Stromal cell of bone marrow (primary cell): ENCODE results near the gene UGT1A8.

ENCODE experiments used
- DNase-seq: peaks from one replicate; pipeline ENCODE4 v3.0.0-alpha.2; 2012; ENCODE audit warnings: low read depth

Gene UGT1A8

DNA sequence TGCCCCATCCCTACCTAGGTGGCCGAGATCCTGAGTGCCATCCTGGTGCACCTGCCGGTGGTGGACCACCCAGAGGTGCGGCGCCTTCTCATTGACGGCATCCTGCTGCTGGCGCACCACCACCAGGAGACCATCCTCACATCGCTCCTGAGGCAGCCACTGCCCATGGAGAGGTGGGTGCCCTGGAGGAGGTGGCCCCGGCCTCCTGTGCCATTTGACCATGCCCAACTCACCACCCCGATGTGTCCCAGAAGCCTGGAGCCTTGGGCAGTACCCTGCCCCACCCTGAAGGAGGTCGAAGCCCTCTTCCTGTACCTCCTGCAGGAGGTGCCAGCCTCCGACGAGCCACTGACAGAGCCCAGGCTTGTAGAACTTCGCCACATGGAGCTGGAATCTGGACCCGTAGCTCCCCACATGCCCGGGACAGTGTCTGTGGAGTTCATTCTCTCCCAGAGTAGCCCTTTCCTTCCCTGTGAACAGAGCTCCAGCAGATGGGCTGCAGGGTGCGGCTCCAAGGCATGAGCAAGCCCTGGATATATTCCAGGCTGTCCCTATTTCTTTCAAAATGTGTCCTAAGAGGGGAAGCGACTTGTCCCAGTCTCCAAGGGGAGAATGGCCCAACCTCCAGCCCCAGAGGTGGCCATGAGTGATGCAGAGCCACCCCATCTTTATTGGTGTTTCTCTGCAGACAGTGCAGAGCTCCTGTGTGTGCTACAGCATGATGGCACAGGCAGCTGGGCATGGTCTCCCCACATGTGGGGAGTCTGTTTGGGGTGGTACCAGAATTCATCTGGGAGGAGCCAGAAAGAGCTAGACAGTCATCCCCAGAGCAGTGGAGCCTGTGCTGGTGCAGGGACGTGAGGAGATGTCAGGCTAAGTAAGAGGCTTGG, 202.7 kb downstream of the UGT1A8 start:
- DNase-seq = no peak

DNA sequence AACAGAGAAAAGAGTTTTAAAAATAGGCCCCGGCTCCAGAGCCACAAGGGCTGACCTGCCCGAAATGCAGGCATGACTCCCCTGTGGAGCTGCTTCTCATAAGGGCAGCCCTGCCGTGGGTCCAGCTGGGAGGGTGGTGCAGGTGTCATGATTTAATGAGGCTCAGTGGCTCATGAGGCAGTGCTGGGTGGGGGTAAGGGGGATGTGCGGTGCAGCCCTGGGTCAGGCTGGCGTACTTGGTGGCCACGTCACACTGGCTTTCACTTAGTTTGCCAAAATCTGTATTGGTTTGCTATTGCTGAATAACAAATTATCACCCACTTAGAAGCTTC, 203.3 kb downstream of the UGT1A8 start:
- no peak for DNase-seq

DNA sequence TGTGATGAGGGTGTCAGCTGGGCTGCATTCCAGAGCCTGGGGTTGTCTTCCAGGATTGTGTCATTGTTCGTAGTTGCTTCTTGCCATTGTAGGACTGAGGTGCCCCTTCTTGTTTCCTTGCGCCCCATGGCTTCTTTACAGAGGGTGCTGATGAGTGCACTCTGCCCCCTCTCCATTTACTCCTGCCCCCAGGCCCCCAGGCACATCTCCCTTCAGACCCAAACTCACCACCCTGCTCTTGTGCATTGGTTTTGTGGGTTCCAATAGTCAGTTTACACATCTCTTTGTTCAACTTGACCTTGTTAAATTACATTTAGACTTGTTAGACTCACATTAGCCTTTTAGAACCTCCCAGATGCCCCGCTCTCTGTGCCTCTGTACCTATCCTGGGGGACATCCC, 203.8 kb downstream of the UGT1A8 start:
- no peak for DNase-seq

DNA sequence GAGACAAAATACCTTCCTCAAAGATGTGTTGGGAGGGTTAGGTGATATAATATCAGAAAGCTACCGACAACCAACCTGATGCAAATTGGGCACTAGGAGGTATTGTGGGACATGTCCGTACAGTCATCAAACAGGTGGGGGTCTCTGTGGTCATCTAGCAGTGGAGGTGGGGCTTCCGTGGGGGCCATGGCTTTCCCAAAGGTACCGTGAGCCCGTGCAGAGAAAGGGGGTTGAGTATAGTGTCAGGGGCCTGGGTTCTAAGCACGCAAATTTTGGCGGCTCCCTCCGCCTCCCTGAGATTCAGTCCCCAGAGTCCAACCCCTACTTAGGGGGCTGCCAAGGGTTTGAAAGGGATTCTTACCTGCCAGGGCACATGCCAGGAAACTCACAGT, 204.3 kb downstream of the UGT1A8 start:
- DNase-seq = no peak

DNA sequence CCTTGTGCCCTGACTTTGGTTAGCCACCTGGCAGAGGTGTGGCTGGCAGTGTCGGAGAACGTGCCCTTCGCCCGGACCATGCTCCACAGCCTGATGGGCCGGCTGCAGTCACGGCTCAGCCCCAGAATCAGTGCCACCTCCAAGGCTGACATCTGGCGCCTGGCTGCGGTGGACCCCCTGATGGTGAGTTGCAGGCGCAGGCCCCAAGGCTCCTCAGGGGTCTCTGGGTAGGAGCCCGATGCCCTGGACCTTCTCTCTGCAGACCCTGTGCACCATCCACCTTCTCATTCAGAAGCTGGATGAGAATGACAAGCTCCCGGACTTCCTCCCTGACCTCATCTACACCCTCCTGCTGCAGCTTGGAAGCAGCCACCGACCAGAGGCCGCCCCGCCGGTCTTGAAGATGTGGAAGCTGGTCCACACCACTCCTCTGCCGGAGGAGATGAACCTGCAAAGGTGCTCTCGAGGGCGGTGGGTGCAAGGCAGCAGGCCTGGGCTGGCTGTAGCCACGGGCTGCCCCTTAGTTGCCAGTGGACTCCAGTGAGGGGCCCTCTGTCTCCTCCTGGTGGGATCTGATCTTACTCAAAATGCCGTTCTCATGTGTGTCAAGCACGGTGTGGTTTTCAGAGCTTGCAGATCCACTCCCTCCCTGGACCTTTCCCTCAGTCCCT, 204.8 kb downstream of the UGT1A8 start:
- no peak for DNase-seq
